Ecto neural progenitor cell (in vitro differentiated cells): ENCODE results near the gene PPY.
"Not testable (repeated sequence)": the region's sequence is repeated elsewhere in the genome, so short reads cannot be mapped to it uniquely, and the experiment has no call there.

Experiments
- DNase-seq: peaks from one replicate; pipeline ENCODE4 v3.0.0-alpha.2; 2018; ENCODE audit warnings: low spot score

PPY gene

GRCh38 chr17:43931062-43931571 is 11.2 kb downstream of the PPY start:
- no peak for DNase-seq

GRCh38 chr17:43928609-43929008 is 13.7 kb downstream of the PPY start:
- no peak for DNase-seq

- DNase-seq = not testable (repeated sequence)
Observed at GRCh38 chr17:43927929-43928328, 14.3 kb downstream of the PPY start.

- DNase-seq = peak; percentile 71
Observed at GRCh38 chr17:43927060-43927864, 15.0 kb downstream of the PPY start.

- DNase-seq = no peak
Observed at GRCh38 chr17:43924558-43924957, 17.7 kb downstream of the PPY start.

GRCh38 chr17:43920500-43921095 is 21.7 kb downstream of the PPY start:
- DNase-seq = no peak

GRCh38 chr17:43918026-43918389 is 24.3 kb downstream of the PPY start:
- DNase-seq = no peak

GRCh38 chr17:43917348-43918025 is 24.8 kb downstream of the PPY start:
- DNase-seq = peak; percentile 84

- no peak for DNase-seq
Observed at GRCh38 chr17:43917016-43917347, 25.3 kb downstream of the PPY start.

GRCh38 chr17:43916385-43916784 is 25.9 kb downstream of the PPY start:
- no peak for DNase-seq

- DNase-seq = no peak
Observed at GRCh38 chr17:43915559-43915958, 26.7 kb downstream of the PPY start.

- no peak for DNase-seq
Observed at GRCh38 chr17:43914451-43914850, 27.8 kb downstream of the PPY start.

GRCh38 chr17:43913584-43913983 is 28.7 kb downstream of the PPY start:
- DNase-seq = no peak

GRCh38 chr17:43912635-43913304 is 29.5 kb downstream of the PPY start:
- no peak for DNase-seq

- DNase-seq = no peak
Observed at GRCh38 chr17:43911904-43912303, 30.4 kb downstream of the PPY start.

- no peak for DNase-seq
Observed at GRCh38 chr17:43909537-43910231, 32.6 kb downstream of the PPY start.

GRCh38 chr17:43907998-43908721 is 34.1 kb downstream of the PPY start:
- DNase-seq = peak; percentile 85

GRCh38 chr17:43907425-43907981 is 34.8 kb downstream of the PPY start, which contains the start of gene MPP2:
TSS of gene MPP2 (minus strand) at chr17:43907536. CDS start at chr17:43904460, 3,076 bp downstream.
- DNase-seq = peak; percentile 95

GRCh38 chr17:43906951-43907424 is 35.3 kb downstream of the PPY start:
- DNase-seq = no peak

- peak; percentile 93 for DNase-seq
Observed at GRCh38 chr17:43905985-43906852, 36.1 kb downstream of the PPY start.
